Stimulated activated CD4-positive, alpha-beta T cell treated with anti-CD3 and anti-CD28 coated beads, Interleukin-4, amount 100 ng/mL, for 24 hours (primary cell): ENCODE results near the gene PPID.
"Not testable (repeated sequence)": the region's sequence is repeated elsewhere in the genome, so short reads cannot be mapped to it uniquely, and the experiment has no call there.

ENCODE experiments used
- DNase-seq: peaks from one replicate; pipeline ENCODE4 v3.0.0-alpha.2; 2020

Gene PPID

GRCh38 chr4:158722917-158723793 lies at the start of gene PPID:
Gene PPID (minus strand): TSS chr4:158723396. CDS start chr4:158723288, 108 bp downstream.
- peak; percentile 85 for DNase-seq

DNA sequence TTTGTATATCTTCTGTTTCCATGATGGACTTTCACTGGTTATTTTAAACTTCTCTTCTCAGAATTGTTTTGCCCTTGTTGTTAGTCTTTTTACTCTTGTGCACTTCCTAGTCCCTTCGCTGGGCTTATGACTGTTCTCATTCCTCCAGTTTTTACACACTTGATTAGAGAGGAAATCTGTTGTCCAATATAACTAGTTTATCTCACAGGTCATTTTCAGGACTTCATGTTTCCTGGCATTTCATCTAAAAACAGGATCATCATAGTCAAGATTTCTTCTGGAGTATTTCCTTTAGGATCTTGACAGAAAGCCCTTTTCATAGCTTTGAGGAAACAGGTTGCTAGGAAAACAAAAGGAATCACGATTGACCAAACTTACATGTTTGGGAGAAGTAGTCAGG lies 48.6 kb upstream of the PPID start:
- no peak for DNase-seq

DNA sequence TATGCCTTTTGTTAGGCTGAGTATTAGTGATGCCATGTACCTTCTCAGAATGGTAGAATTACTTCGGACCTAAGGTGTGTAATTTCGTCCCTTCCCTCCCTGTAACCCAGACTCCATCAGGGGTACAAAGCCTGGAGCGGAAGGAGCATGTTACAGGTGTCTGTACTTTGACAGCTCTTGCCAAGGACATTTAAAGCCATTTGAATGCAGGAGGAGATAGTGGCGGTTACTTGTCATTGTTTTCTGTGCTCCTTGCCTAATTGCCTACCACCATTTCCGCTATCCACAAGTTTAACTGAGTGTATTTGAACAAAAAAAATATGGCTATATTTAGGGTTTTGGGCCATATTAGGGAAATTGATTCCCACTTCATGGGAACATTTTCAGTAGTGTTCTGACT lies 47.5 kb upstream of the PPID start:
- no peak for DNase-seq

DNA sequence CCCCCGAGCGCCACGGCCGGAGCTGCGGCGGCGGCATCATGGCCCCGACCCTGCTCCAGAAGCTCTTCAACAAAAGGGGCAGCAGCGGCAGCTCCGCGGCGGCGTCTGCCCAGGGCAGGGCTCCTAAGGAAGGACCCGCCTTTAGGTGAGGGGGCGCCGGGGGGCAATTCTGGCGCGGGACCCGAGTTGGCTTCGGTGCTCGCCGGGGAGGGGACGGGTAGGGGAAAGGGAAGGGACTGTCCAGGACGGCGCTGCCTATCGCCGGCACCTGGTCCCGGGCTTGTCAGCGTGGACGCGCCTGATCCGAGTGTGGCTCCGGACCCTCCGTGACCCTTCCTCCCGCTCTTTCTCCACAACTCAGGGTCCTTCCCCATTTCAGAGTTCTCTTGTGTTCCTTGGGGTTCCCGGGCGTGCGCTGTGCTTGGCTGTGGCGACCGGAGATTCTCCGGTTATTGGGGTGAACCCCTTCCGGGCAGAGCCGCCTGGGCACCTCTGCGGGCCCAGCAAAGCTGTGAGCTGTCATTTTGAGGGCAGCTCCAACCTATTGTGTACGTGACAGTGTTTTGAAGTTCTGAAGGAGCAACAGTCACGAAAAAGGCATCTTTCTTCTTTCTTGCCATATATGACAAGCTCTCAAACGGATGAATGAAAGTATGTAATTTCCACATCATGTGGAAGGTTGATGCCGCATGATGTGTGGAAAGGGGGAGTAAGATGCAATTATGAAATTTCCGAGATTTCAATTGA lies 46.2 kb upstream of the PPID start:
- DNase-seq = peak; percentile 38

GRCh38 chr4:158768555-158769174 lies 45.5 kb upstream of the PPID start, which contains the start of gene FNIP2:
Gene FNIP2 (plus strand): TSS chr4:158769026. CDS start chr4:158769213, 187 bp downstream.
- DNase-seq = peak; percentile 65

DNA sequence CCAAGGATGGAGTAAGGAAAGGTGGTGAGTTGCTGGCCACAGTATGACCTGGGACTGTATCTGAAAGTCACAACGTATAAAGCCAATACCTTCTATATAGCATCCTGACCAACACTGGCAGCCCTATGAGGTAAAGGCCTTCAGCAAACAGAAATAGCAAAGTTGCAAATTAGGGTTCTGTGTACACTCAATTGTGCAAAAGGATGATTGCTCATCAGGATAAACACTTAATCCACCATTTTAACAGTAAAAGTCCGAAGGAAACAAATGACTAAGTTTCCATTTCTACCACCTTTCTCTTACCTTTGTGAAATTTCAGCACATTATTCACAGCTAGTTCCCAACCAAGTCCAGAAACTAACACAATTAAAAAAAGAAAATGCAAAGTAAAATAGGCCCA lies 44.3 kb upstream of the PPID start:
- DNase-seq = no peak

- no peak for DNase-seq
Observed at GRCh38 chr4:158766434-158767044, 43.3 kb upstream of the PPID start.

DNA sequence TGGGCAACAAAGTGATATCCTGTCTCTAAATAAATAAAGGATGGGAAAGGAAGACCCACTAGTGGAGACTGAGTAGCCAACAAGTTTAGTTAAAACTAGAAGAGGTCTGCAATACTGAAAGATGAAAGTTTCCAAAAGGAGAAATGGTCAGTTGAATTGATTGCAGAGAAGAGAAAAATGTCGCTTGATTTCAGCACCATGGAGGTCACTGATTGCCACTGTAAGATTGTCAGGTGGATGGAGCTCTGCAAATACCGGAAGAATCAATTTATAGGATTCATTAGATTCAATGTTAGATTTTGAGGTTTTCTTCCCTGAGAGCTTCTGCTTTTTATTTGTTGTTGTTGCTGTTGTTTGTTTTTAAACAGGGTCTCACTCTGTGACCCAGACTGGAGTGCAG lies 40.3 kb upstream of the PPID start:
- DNase-seq = no peak

GRCh38 chr4:158762553-158762952 lies 39.4 kb upstream of the PPID start:
- no peak for DNase-seq

GRCh38 chr4:158760866-158761265 lies 37.7 kb upstream of the PPID start:
- no peak for DNase-seq

GRCh38 chr4:158759539-158759938 lies 36.3 kb upstream of the PPID start:
- not testable (repeated sequence) for DNase-seq

- no peak for DNase-seq
Observed at GRCh38 chr4:158758703-158759102, 35.5 kb upstream of the PPID start.

- no peak for DNase-seq
Observed at GRCh38 chr4:158758142-158758541, 34.9 kb upstream of the PPID start.

DNA sequence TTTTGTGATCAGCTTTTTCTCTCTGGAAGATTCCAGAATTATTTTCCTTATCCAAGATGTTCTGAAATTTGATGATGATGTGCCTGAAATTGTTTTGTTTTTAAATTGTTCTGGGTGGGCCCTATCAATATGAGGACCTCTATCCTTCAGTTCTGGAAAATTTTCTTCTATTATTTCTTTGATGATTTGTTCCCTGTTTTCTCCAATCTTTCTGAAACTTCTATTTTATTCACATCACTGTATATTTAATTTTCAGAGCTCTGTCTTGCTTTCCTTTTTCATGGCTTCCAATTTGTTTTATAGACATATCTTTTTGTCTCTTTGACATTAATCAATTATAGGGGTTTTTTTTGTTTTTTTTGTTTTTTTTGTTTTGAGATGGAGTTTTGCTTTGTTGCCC lies 33.4 kb upstream of the PPID start:
- DNase-seq = no peak

GRCh38 chr4:158755819-158756218 lies 32.6 kb upstream of the PPID start:
- DNase-seq = not testable (repeated sequence)

- no peak for DNase-seq
Observed at GRCh38 chr4:158754385-158755180, 31.4 kb upstream of the PPID start.

DNA sequence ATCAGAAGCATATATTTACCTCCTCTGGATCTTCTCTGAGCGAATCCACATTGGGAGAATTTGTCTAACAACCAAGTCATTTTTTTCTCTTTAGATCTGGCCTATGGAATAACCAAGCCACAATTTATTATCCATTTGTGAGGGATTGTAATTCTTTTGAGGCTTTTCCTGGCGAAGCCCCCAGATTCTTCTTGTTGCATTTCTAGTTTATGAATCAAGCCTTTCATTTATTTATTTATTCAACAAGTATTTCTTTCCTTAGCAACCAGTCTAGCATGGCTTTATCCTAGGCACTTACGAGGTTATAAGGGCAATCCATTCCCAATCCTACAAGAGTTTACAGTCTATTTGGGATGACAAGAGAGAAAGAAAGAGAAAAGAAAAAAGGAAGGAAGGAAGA lies 27.2 kb upstream of the PPID start:
- DNase-seq = no peak

DNA sequence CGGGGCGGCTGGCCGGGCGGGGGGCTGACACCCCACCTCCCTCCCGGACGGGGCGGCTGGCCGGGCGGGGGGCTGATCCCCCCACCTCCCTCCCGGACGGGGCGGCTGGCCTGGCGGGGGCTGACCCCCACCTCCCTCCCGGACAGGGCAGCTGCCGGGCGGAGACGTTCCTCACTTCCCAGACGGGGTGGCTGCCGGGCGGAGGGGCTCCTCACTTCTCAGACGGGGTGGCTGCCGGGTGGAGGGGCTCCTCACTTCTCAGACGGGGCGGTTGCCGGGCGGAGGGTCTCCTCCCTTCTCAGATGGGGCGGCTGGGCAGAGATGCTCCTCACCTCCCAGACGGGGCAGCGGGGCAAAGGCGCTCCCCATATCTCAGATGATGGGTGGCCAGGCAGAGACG lies 23.3 kb upstream of the PPID start:
- not testable (repeated sequence) for DNase-seq

- DNase-seq = no peak
Observed at GRCh38 chr4:158741326-158742021, 18.3 kb upstream of the PPID start.

DNA sequence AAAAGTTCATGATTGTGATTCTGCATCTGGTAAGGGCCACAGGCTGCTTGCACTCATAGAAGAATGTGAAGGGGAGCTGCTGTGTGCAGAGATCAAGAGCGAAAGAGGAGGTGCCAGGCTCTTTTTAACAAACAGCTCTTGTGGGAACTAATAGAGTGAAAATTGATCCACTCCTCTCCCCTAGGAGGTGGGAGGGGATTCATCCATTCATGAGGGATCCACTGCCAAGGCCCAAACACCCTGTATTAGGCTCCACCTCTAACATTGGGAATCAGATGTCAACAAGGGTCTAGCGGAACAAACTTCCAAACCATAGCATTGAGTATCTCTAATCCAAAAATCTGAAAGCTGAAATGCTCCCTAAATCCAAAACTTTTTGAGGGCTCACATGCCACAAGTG lies 16.4 kb upstream of the PPID start:
- no peak for DNase-seq

DNA sequence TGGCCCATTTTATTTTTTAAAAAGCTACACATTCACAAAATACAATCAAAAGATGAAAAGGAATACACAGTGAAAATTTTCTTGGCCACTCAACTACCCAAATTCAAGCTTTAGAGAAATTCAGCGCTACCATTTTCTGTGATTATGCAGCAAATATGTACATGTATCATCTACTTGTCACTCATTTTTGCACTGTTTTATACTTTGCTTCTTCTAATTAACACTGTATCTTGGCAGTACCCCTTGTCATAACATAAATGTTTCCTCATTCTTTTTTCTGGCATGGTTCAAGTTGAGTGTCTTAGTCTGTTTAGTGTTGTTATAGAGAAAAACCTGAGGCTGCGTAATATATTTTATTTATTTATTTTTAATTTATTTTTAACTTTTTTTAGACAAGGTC lies 15.7 kb upstream of the PPID start:
- DNase-seq = no peak
